NCI-H2196 treated with DMSO at 0.1 percent for 48 hours (cell line): ENCODE results near the gene SEC24C.

Experiments used
- DNase-seq: peaks from one replicate; lab custom pipeline; 2025; ENCODE audit not compliant: unreplicated experiment; lab: John Stamatoyannopoulos, UW

The SEC24C gene

GRCh38 chr10:73810358-73810734, 66.2 kb downstream of the SEC24C start:
- DNase-seq = no peak

- DNase-seq = no peak
These were observed 66.7 kb downstream of the SEC24C start for GRCh38 chr10:73810735-73811465.

GRCh38 chr10:73812657-73813056, 68.5 kb downstream of the SEC24C start:
- no peak for DNase-seq

GRCh38 chr10:73813333-73813732, 69.2 kb downstream of the SEC24C start:
- no peak for DNase-seq

GRCh38 chr10:73814276-73814895, 70.2 kb downstream of the SEC24C start:
- DNase-seq = no peak

- no peak for DNase-seq
These were observed 70.9 kb downstream of the SEC24C start for GRCh38 chr10:73814896-73815718.

GRCh38 chr10:73815719-73816030, 71.5 kb downstream of the SEC24C start:
- DNase-seq = no peak

GRCh38 chr10:73816917-73817729, 73.0 kb downstream of the SEC24C start:
- DNase-seq = no peak

GRCh38 chr10:73817826-73818225, 73.7 kb downstream of the SEC24C start:
- DNase-seq = no peak

GRCh38 chr10:73818402-73818801, 74.2 kb downstream of the SEC24C start:
- no peak for DNase-seq

GRCh38 chr10:73819081-73819480, 74.9 kb downstream of the SEC24C start:
- DNase-seq = no peak

- peak; percentile 60 for DNase-seq
These were observed 75.4 kb downstream of the SEC24C start for GRCh38 chr10:73819513-73820093.
